Neural progenitor cell (in vitro differentiated cells): ENCODE measurements around the gene KCMF1.

Experiments
- EZH2 ChIP-seq: fragments of 200-600 bp; sonication (generic); IDR thresholded peaks from 2 replicates; pipeline ENCODE4 v1.6.1; 2017; ENCODE audit warnings: antibody characterized with exemption, mild to moderate bottlenecking, moderate library complexity
- EZH2phosphoT487 ChIP-seq: fragments of 200-600 bp; sonication (generic); IDR thresholded peaks from 2 replicates; pipeline ENCODE4 v1.6.1; 2017; ENCODE audit warnings: antibody characterized with exemption
- TF ChIP-seq, protein P1 (sequence below): fragments of 200-600 bp; sonication (generic); IDR thresholded peaks from 2 replicates; pipeline ENCODE4 v1.5.1; 2017; ENCODE audit warnings: antibody characterized with exemption, mild to moderate bottlenecking

- TF ChIP-seq, protein P1, sequence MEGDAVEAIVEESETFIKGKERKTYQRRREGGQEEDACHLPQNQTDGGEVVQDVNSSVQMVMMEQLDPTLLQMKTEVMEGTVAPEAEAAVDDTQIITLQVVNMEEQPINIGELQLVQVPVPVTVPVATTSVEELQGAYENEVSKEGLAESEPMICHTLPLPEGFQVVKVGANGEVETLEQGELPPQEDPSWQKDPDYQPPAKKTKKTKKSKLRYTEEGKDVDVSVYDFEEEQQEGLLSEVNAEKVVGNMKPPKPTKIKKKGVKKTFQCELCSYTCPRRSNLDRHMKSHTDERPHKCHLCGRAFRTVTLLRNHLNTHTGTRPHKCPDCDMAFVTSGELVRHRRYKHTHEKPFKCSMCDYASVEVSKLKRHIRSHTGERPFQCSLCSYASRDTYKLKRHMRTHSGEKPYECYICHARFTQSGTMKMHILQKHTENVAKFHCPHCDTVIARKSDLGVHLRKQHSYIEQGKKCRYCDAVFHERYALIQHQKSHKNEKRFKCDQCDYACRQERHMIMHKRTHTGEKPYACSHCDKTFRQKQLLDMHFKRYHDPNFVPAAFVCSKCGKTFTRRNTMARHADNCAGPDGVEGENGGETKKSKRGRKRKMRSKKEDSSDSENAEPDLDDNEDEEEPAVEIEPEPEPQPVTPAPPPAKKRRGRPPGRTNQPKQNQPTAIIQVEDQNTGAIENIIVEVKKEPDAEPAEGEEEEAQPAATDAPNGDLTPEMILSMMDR, result no peak
- TF ChIP-seq EZH2phosphoT487, result no peak
- TF ChIP-seq EZH2, result no peak
Measured at GRCh38 chr2:84980263-84980983, 9.5 kb downstream of the KCMF1 start.
